Prostate gland (tissue), 2 donors: ENCODE measurements around the gene NMNAT2. TPM values are rescaled to one million over a fixed set of nuclear protein-coding genes. Genes with fewer than 3 reads are reported as not detected.

Experiments used
- DNase-seq: peaks from one replicate; pipeline ENCODE4 v3.0.0-alpha.2; 2019; ENCODE audit warnings: low spot score
- H3K27ac ChIP-seq, 2 donors: fragments of 200-600 bp; sonication (generic); 2 replicates each; pipeline ENCODE4 v1.5.1; 2017 to 2019
- H3K27me3 ChIP-seq: fragments of 200-600 bp; sonication (generic); replicated peaks from 2 replicates; pipeline ENCODE4 v1.5.1; 2019; ENCODE audit not compliant: insufficient read depth
- H3K36me3 ChIP-seq, 2 donors: fragments of 200-600 bp; sonication (generic); 1 replicate in 1 of 2; 2 replicates in 1 of 2; pipeline versions ENCODE4 v1.5.1 to v1.8.1; 2017 to 2019
- H3K4me1 ChIP-seq: fragments of 200-600 bp; sonication (generic); replicated peaks from 2 replicates; pipeline ENCODE4 v1.5.1; 2019
- H3K4me3 ChIP-seq, 2 donors: fragments of 200-600 bp; sonication (generic); 2 replicates each; pipeline ENCODE4 v1.5.1; 2017 to 2019
- H3K9me3 ChIP-seq: fragments of 200-600 bp; sonication (generic); 2 replicates; pipeline ENCODE4 v1.5.1; 2017
- CTCF ChIP-seq, 4 experiments: fragments of 200-600 bp in 2 of 4; fragments of 450-650 bp in 2 of 4; sonication (generic) in 2 of 4; IDR thresholded peaks; 1 replicate in 3 of 4; 2 replicates in 1 of 4; pipeline ENCODE4 v1.5.1; 2016 to 2019; ENCODE audit warnings: antibody characterized with exemption in 4 of 4, mild to moderate bottlenecking in 2 of 4, moderate library complexity in 2 of 4
- POLR2A ChIP-seq: fragments of 450-650 bp; IDR thresholded peaks from one replicate; pipeline ENCODE4 v1.6.1; 2016; ENCODE audit warnings: antibody characterized with exemption, mild to moderate bottlenecking
- POLR2AphosphoS5 ChIP-seq: sonication (generic); formaldehyde crosslinking; IDR thresholded peaks from one replicate; pipeline ENCODE4 v1.6.1; 2017; ENCODE audit warnings: antibody characterized with exemption
- WGBS: methylation state at CpG from one replicate; pipeline ENCODE4 v1.1.5; 2018; 5-methylcytosine and 5-hydroxymethylcytosine counted together
- intact Hi-C: fragments of 100-400 bp; cut with DNase I; formaldehyde crosslinking; loops from one replicate; pipeline ENCODE4 v1.14.2; 2022
- total RNA-seq, 2 donors: library from RNA; depleted of rRNA; stranded (reverse); fragments of >200 nt; gene quantifications; one replicate each; pipeline ENCODE4 v1.1.0, GENCODE V29; 2016

NMNAT2 gene
- total RNA-seq, 2 donors from 2014 or later: 0.27 to 41.0 TPM

GRCh38 chr1:183251101-183251958, 166.8 kb downstream of the NMNAT2 start:
- 92% methylated on average over 12 of the region's 12 CpGs for WGBS
- H3K27ac ChIP-seq: no peak overlapping the region
- H3K27me3 ChIP-seq: no peaks in the 10 kb centered on the region
- no peak overlapping the region for H3K4me3 ChIP-seq
- intact Hi-C loops: no loop called here
- no peak for DNase-seq
- H3K36me3 ChIP-seq: no peaks in the 10 kb centered on the region
- H3K4me1 ChIP-seq: no peaks in the 10 kb centered on the region
- H3K9me3 ChIP-seq: no peaks in the 10 kb centered on the region
- no peak for TF ChIP-seq POLR2AphosphoS5
- no peak for TF ChIP-seq CTCF (IDR thresholded peaks at IDR 0.05)
- no peak for TF ChIP-seq POLR2A

- H3K4me1 ChIP-seq: no peaks in the 10 kb centered on the region
- no peak overlapping the region for H3K4me3 ChIP-seq
- 87% methylated on average over 5 of the region's 5 CpGs for WGBS
- H3K27me3 ChIP-seq: no peaks in the 10 kb centered on the region
- no peaks in the 10 kb centered on the region for H3K36me3 ChIP-seq
- DNase-seq: no peak
- TF ChIP-seq POLR2A (no peak), CTCF (IDR thresholded peaks at IDR 0.05) (no peak), POLR2AphosphoS5 (no peak)
- no peak overlapping the region for H3K27ac ChIP-seq
- intact Hi-C loops: no loop called here
- no peaks in the 10 kb centered on the region for H3K9me3 ChIP-seq
Observed at GRCh38 chr1:183249941-183250452, 168.2 kb downstream of the NMNAT2 start.

GRCh38 chr1:183248989-183249691, 169.0 kb downstream of the NMNAT2 start:
- Histone ChIP-seq H3K4me1 (no peaks in the 10 kb centered on the region), H3K4me3 (no peak overlapping the region), H3K27me3 (no peaks in the 10 kb centered on the region), H3K27ac (no peak overlapping the region), H3K9me3 (no peaks in the 10 kb centered on the region), H3K36me3 (no peaks in the 10 kb centered on the region)
- WGBS: 87% methylated on average over 4 of the region's 4 CpGs
- no peak for DNase-seq
- intact Hi-C loops: no loop called here
- TF ChIP-seq POLR2A (no peak), POLR2AphosphoS5 (no peak), CTCF (IDR thresholded peaks at IDR 0.05) (no peak)

GRCh38 chr1:183247931-183248330, 170.2 kb downstream of the NMNAT2 start:
- 51% methylated on average over 1 of the region's 1 CpG for WGBS
- Histone ChIP-seq H3K36me3 (no peaks in the 10 kb centered on the region), H3K27ac (no peak overlapping the region), H3K4me1 (no peaks in the 10 kb centered on the region), H3K4me3 (no peak overlapping the region), H3K27me3 (no peaks in the 10 kb centered on the region), H3K9me3 (no peaks in the 10 kb centered on the region)
- DNase-seq: no peak
- intact Hi-C loops: no loop called here
- no peak for TF ChIP-seq POLR2AphosphoS5
- no peak for TF ChIP-seq POLR2A
- no peak for TF ChIP-seq CTCF (IDR thresholded peaks at IDR 0.05)
